ENCODE measurements around the gene ARID3B.
"Not testable (repeated sequence)": the region's sequence is repeated elsewhere in the genome, so short reads cannot be mapped to it uniquely, and the experiment has no call there.

The ARID3B gene

GRCh38 chr15:74540761-74541493, at the start of gene ARID3B:
Gene ARID3B, plus strand, starts transcription at chr15:74541220. Its CDS starts 2,717 bp downstream, at chr15:74543937.
- DNase-seq: peak; percentile 89

GRCh38 chr15:74496648-74497047, 44.4 kb upstream of the ARID3B start:
- DNase-seq: no peak

GRCh38 chr15:74497584-74497983, 43.4 kb upstream of the ARID3B start:
- peak; percentile 19 for DNase-seq

- no peak for DNase-seq
Observed at GRCh38 chr15:74499366-74499765, 41.7 kb upstream of the ARID3B start.

- no peak for DNase-seq
Observed at GRCh38 chr15:74500401-74500800, 40.6 kb upstream of the ARID3B start.

- DNase-seq: no peak
Observed at GRCh38 chr15:74502301-74502700, 38.7 kb upstream of the ARID3B start.

GRCh38 chr15:74504418-74504817, 36.6 kb upstream of the ARID3B start:
- no peak for DNase-seq

GRCh38 chr15:74504836-74505235, 36.2 kb upstream of the ARID3B start:
- no peak for DNase-seq

GRCh38 chr15:74505837-74506514, 35.0 kb upstream of the ARID3B start:
- no peak for DNase-seq

GRCh38 chr15:74506515-74506840, 34.5 kb upstream of the ARID3B start:
- DNase-seq: no peak

- DNase-seq: no peak
Observed at GRCh38 chr15:74511583-74511982, 29.4 kb upstream of the ARID3B start.

GRCh38 chr15:74514059-74514458, 27.0 kb upstream of the ARID3B start:
- not testable (repeated sequence) for DNase-seq

- no peak for DNase-seq
Observed at GRCh38 chr15:74517096-74517495, 23.9 kb upstream of the ARID3B start.

- no peak for DNase-seq
Observed at GRCh38 chr15:74519311-74519710, 21.7 kb upstream of the ARID3B start.

GRCh38 chr15:74520407-74520806, 20.6 kb upstream of the ARID3B start:
- DNase-seq: no peak

GRCh38 chr15:74523982-74524381, 17.0 kb upstream of the ARID3B start:
- DNase-seq: no peak

GRCh38 chr15:74525309-74525708, 15.7 kb upstream of the ARID3B start:
- DNase-seq: no peak

GRCh38 chr15:74525945-74526344, 15.1 kb upstream of the ARID3B start:
- DNase-seq: no peak

- DNase-seq: no peak
Observed at GRCh38 chr15:74528876-74529275, 12.1 kb upstream of the ARID3B start.

GRCh38 chr15:74529921-74530320, 11.1 kb upstream of the ARID3B start:
- DNase-seq: no peak

GRCh38 chr15:74530771-74531143, 10.3 kb upstream of the ARID3B start:
- DNase-seq: no peak

- DNase-seq: no peak
Observed at GRCh38 chr15:74531144-74531811, 9.7 kb upstream of the ARID3B start.

- no peak for DNase-seq
Observed at GRCh38 chr15:74535388-74536084, 5.5 kb upstream of the ARID3B start.

- no peak for DNase-seq
Observed at GRCh38 chr15:74537736-74538135, 3.3 kb upstream of the ARID3B start.
